ENCODE data around the gene GJA4. TPM values are rescaled to one million over a fixed set of nuclear protein-coding genes. Genes with fewer than 3 reads are reported as not detected.
"Not testable (repeated sequence)": the region's sequence is repeated elsewhere in the genome, so short reads cannot be mapped to it uniquely, and the experiment has no call there.

GJA4 gene
- polyA plus RNA-seq, 10 donors: 25.9 to 49.9 (median 32.9) TPM

GRCh38 chr1:34763142-34763781, 29.5 kb upstream of the GJA4 start:
- DNase-seq: no peak

- no peak for DNase-seq
Measured at GRCh38 chr1:34768856-34769255, 23.9 kb upstream of the GJA4 start.

DNA sequence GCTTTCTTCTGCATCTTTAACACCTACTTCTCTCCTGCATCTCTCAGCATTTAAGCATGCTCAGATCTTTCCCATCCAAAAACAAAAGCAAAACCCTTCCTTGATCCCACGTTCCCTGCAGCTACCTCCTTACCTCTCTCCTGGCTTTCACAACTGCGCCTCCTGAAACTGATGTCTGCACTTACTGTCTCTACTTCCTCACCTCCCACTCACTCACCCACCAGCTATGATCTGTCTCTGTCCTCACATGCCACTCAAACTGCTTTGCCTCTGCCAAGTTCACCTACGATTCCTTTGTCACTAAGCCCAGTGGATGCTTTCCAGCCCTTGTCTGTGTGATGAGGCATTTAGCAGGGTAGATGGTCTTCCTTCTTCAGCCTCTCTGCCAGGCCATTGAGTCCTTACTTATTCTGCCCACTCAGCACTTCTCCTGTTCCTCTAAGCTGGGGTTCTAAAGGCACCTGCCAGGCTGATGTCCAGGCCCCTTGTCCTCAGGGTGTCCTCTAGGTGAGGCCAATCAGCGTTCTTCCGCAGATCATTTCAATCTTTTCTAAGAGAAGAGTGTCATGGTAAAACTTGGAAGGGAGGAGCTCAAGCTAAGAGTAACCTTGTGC, 21.8 kb upstream of the GJA4 start:
- DNase-seq: no peak

GRCh38 chr1:34771573-34772371, 21.0 kb upstream of the GJA4 start:
- DNase-seq: no peak

GRCh38 chr1:34773114-34773513, 19.7 kb upstream of the GJA4 start:
- not testable (repeated sequence) for DNase-seq

DNA sequence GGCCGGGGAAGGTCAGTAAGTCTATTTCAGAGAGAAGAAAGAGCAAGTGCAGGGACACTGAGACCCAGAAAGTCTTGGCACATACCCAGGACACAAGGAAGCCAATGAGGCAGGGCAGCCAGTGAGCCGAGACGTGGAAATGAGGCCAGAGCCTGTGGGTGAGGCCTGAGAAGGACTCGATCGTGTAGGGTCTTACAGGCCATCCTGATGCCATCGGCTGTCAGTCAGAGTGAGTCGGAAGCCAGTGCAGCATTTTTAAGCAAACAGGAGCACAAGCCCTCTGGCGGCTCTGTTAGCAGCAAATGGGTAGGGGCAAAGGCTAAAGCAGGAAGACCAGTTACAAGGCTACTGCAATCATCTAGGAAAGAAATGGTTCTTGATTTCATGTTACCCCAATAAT, 17.8 kb upstream of the GJA4 start:
- DNase-seq: no peak

DNA sequence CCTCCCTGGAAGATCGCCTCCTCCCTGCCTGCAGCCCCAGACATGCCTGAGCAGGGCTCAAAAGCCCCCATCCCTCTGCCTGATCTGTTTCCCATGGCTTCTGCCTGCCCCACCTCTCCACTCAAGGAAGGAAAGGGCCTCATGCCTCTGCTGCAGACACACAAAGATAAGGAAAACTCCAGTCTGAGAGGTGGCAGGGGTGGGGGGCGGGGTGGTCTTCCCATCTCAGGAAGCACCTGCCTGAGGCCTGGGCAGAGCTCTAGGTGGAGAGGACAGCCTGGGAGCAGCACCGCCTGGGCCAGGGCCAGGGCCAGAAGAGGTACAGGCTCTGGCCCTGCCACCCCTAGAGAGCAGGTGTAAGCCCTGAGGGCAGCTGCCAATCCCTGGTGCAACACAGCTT, 15.9 kb upstream of the GJA4 start:
- no peak for DNase-seq

DNA sequence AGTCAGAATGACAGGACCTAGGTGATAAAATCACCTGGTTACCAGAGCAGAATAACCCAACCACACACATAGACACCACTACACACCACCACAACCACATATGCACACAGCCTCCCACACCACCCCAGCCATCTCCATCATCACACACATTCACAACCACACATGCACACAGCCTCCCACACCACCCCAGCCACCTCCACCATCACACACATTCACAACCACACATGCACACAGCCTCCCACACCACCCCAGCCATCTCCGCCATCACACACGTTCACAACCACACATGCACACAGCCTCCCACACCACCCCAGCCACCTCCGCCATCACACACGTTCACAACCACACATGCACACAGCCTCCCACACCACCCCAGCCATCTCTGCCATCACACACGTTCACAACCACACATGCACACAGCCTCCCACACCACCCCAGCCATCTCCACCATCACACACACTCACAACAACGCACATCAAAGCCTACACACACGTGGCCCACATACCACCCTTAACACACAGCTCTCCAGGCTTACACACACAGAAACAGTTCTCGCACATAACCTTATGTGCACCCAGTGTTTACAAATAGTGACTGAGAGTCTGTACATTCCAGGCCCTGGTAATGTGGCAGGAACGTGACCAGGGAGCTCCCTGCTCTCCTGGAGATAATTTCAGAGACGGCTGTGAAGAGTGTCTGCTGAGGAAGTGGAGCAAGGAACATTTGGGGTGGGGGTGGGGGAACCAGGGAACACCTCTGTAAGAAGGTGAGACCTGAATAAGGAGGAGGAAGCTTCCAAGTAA, 15.1 kb upstream of the GJA4 start:
- DNase-seq: no peak

DNA sequence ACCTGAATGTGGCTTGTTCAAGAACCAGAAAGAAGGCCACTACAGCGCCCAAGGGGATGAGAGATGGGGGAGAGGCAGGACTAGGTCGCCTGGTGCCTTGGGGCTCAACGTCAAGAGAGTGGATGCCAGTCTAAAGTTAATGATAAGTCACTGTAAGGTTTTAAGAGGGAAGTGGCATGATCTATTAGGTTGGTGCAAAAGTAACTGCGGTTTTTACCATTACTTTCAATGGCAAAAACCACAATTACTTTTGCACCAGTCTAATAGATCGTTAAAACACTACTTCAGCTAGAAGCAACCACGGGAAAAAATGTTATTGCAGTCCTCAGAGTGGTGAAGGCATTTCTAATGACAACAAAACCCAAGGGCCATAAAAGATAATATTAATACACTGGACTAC, 14.4 kb upstream of the GJA4 start:
- no peak for DNase-seq

DNA sequence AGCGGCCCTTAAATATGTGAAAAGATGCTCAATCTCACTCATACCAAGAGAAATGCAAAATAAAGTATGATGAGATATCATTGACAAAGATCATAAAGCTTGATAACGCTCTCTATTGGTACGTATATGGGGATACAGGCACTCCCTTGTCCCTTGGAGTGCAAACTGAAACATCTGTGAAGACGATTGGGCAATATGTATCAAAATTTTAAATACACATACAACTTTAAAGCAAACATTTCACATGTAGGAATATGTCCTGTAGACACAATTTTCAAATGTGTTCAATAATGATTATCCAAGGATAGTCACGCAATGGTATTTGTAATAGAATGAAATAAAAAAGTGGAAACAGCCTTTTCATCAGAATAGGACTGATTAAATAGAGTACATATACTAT, 13.8 kb upstream of the GJA4 start:
- no peak for DNase-seq

DNA sequence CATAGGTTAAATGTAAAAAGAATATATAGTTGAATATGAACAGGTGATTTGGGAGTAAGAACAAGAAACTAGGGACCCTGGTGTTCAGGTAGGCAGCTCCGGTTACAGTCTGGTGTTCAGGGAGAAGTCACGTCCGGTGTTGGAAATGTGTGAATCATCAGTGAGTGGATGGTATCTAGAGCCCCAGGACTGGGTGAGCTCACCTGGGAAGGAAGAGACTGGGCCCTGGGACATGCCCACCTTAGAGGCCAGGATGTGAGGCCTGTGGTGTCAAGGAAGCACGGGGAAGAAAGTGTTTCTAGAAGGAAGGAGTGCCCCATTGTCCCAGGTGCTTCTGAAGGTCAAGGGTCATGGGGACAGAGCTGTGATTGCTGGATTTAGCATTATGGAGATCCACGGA, 13.3 kb upstream of the GJA4 start:
- no peak for DNase-seq

DNA sequence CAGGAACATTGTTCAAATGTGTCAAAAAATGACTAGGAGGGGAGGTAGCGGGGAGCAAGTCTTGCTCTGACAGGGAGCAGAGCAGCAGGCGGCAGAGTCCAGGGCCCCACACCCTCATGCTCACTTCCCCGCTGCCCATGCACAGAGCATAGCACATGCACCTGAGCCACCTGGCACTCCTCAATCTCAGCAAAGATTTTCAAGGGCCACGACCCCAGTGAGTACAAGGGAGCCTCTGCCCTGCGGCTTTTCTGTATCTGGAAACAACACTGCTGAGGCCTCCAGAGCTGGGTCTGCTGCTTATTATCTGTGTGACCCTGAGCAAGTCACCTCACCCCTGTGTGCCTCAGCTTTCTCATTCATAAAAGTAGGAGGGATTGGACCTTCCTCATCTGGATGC, 12.8 kb upstream of the GJA4 start:
- no peak for DNase-seq

DNA sequence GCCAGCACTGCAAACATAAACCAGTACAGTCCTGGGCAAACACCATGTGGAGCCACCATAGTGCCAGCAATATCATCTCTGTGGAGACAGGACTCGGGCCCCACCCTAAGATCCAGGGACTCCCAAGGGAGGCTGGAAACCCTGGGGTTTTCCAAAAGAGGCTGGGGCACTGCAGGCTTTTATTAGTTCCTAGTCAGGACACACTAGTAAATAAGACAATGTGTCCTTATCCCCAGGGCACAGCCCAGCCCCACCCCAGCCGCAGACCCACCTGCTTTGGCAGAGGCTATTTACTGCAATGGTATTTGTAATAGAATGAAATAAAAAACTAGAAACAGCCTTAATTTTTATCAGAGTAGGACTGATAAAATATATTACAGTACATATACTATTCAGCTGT, 12.3 kb upstream of the GJA4 start:
- no peak for DNase-seq

- DNase-seq: no peak
Measured at GRCh38 chr1:34781071-34781843, 11.5 kb upstream of the GJA4 start, which contains the start of gene GJB3. Gene GJB3 (plus strand): TSS chr1:34781214. CDS start chr1:34784763, 3,549 bp downstream.

- no peak for DNase-seq
Measured at GRCh38 chr1:34781844-34782391, 10.9 kb upstream of the GJA4 start.

GRCh38 chr1:34784751-34785221, 8.0 kb upstream of the GJA4 start:
- no peak for DNase-seq

- no peak for DNase-seq
Measured at GRCh38 chr1:34785231-34785874, 7.4 kb upstream of the GJA4 start.

DNA sequence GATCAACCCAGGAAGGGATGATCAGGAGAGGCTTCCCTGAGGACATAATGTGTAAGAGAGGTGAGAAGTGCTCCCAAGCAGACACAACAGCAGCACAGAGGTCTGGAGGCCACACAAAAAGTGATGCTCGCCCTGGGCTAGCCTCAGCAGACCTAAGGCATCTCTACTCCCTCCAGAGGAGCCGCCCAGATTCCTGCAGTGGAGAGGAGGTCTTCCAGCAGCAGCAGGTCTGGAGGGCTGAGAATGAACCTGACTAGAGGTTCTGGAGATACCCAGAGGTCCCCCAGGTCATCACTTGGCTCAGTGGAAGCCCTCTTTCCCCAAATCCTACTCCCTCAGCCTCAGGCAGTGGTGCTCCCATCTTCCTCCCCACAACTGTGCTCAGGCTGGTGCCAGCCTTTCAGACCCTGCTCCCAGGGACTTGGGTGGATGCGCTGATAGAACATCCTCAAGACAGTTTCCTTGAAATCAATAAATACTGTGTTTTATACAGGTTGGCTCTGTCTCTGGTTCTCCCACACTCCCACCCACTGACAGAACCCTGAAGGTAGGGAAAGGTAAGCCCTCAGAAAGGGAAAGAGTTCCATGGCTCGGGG, 6.8 kb upstream of the GJA4 start:
- no peak for DNase-seq

- DNase-seq: peak; percentile 37 to 78 (median 60)
Measured at GRCh38 chr1:34786521-34787325, 6.1 kb upstream of the GJA4 start.

Data from muscle of back (tissue), 11 donors.